Lower leg skin (tissue), 3 donors: ENCODE results near the gene CACNG1.

Source experiments
- CTCF ChIP-seq, 3 donors: fragments of 450-650 bp; IDR thresholded peaks; one replicate each; pipeline ENCODE4 v1.5.1; 2016; ENCODE audit warnings: antibody characterized with exemption in 3 of 3, mild to moderate bottlenecking in 3 of 3, moderate library complexity in 2 of 3
- POLR2A ChIP-seq, 2 donors: fragments of 450-650 bp; IDR thresholded peaks; one replicate each; pipeline ENCODE4 v1.6.1; 2016 to 2017; ENCODE audit warnings: antibody characterized with exemption in 2 of 2, mild to moderate bottlenecking in 1 of 2, moderate library complexity in 1 of 2

- no peak for TF ChIP-seq CTCF (IDR thresholded peaks at IDR 0.05)
- no peak for TF ChIP-seq POLR2A (IDR thresholded peaks at IDR 0.05)
Observed at GRCh38 chr17:67044016-67044772, at the start of gene CACNG1.
